ENCODE data around the gene URI1. TPM values are rescaled to one million over a fixed set of nuclear protein-coding genes. Genes with fewer than 3 reads are reported as not detected.

Gene URI1
- total RNA-seq, 1 donor from 2014 or later, result 32.4 TPM

GRCh38 chr19:30059741-30060457 lies 117.9 kb downstream of the URI1 start:
- ATAC-seq, result no peak

GRCh38 chr19:30060531-30061222 lies 118.6 kb downstream of the URI1 start:
- no peak for ATAC-seq

GRCh38 chr19:30061223-30062064 lies 119.4 kb downstream of the URI1 start:
- ATAC-seq, result no peak

DNA sequence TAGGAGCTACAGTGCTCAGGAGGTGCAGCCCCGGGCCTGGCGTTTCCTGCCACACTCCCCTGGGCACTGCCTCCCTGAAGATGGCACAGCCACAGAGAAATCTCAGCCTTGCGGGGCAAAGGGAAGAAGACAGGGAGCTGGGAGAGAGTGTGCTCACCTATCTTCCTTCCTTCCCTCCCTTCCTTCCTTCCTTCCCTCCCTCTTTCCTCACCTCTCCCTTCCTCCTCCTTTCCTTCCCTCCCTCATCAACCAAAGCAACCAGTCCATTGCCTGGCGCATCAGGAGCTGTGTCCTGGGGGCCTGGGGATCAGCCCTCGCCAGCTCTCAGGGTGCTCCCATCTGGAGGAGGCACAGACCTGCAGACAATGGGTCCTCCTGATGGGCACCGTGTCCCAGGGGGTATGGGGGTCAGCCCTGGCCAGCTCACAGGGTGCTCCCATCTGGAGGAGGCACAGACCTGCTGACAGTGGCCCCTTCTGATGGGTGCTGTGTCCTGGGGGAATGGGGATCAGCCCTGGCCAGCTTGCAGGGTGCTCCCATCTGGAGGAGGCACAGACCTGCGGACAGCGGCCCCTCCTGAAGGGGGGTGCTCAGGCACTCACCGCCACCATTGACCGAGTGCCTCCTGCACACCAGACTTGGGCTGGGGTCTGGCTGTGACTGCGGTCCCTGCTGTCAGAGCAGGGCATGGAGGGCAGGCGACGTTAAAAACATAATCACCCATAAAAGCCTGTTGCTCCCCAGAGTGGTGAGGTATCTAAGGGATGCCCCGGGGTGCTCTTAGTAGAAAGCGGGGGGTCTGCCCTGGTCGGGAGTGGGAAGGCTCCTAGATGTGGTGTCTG lies 120.2 kb downstream of the URI1 start:
- ATAC-seq, result no peak

GRCh38 chr19:30062907-30063649 lies 121.0 kb downstream of the URI1 start:
- ATAC-seq, result no peak

GRCh38 chr19:30063650-30064347 lies 121.8 kb downstream of the URI1 start:
- no peak for ATAC-seq

DNA sequence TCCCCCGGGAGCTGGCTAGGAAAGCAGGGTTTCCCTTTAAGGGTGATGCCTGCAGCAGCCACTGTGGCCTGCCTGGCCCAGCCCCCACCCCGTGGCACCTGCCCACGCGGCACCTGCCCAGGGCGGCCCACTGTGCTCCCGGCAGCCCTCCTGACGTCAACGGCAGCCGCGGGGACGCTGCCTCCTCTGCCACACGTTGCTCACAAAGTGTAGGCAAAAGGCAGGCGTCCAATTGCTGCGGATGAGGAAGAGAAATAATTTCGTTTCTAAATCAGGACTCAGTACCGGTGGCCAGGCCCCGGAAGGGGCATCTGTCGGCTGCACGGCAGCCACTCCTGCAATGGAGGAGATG lies 122.3 kb downstream of the URI1 start:
- ATAC-seq, result no peak

DNA sequence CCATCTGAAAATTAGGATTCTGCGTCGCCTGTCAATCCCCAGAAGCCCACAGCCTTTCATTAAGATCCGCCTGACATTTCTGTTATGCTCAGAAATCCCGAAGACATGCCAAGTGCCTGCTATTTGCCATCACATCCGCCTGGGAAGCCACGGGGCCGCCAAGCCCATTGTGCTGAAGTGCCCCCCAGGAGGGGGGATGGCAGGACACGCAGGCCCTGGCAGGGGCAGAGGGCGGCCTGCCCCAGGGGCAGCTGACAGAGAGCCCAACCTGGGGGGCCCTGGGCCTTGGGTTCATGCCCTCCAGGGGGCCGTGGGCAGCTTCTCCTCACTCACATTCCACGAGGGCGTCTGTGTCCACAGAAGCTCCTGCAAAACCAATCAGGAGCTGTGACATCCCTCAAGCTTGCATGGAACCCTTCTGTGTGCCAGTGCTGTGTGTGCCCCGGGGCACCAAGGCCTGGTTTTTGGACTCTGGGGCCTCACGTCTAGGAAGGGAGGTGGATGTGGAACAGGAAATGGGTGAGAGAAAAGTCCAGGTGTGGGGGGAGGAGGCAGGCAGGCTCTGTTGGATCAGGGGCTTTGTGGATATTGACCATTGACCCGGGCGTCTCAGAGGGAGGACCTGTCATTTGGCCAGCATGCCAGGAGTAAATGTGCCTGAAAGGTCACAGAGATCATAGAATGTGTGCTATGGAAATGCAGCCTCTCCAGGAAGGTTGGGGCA lies 122.9 kb downstream of the URI1 start:
- no peak for ATAC-seq

GRCh38 chr19:30065680-30066606 lies 123.9 kb downstream of the URI1 start:
- no peak for ATAC-seq

Other genes with a start within 250 kb of the URI1 start
- 8.1 TPM for gene C19orf12, start 227.0 kb upstream of the URI1 start, total RNA-seq
- 3.7 TPM for gene CCNE1, start 130.2 kb upstream of the URI1 start, total RNA-seq

Data from esophagus mucosa (tissue), 1 donor.